HUDEP-2 (cell line): ENCODE measurements around the gene CACNB4.
A peak's percentile ranks its signal among the peaks of the same experiment; 100 is the strongest.
"Not testable (repeated sequence)": the region's sequence is repeated elsewhere in the genome, so short reads cannot be mapped to it uniquely, and the experiment has no call there.

Experiments
- DNase-seq, 76 experiments: peaks; one replicate each; lab custom pipeline; 2025; ENCODE audit not compliant: unreplicated experiment in 76 of 76; lab: John Stamatoyannopoulos, UW

Gene CACNB4

GRCh38 chr2:151802315-151802714, 296.5 kb downstream of the CACNB4 start:
- no peak for DNase-seq

GRCh38 chr2:151799886-151800292, 299.0 kb downstream of the CACNB4 start:
- DNase-seq: peak in 19 of 76 experiments; percentile 8 to 57 (median 27)

- no peak for DNase-seq
Measured at GRCh38 chr2:151796774-151797173, 302.1 kb downstream of the CACNB4 start.

- no peak for DNase-seq
Measured at GRCh38 chr2:151795646-151796240, 303.1 kb downstream of the CACNB4 start.

- DNase-seq: not testable (repeated sequence)
Measured at GRCh38 chr2:151794422-151794821, 304.4 kb downstream of the CACNB4 start.

- no peak for DNase-seq
Measured at GRCh38 chr2:151793123-151793522, 305.7 kb downstream of the CACNB4 start.

GRCh38 chr2:151792589-151792988, 306.3 kb downstream of the CACNB4 start:
- DNase-seq: peak in 2 of 76 experiments; percentile 4 to 6

GRCh38 chr2:151791545-151791944, 307.3 kb downstream of the CACNB4 start:
- DNase-seq: no peak

- no peak for DNase-seq
Measured at GRCh38 chr2:151790689-151791088, 308.2 kb downstream of the CACNB4 start.

GRCh38 chr2:151789055-151789834, 309.6 kb downstream of the CACNB4 start:
- peak in 39 of 76 experiments; percentile 3 to 76 (median 47) for DNase-seq

GRCh38 chr2:151786483-151786882, 312.4 kb downstream of the CACNB4 start:
- no peak for DNase-seq

GRCh38 chr2:151786077-151786476, 312.8 kb downstream of the CACNB4 start:
- DNase-seq: no peak

GRCh38 chr2:151783133-151783520, 315.7 kb downstream of the CACNB4 start:
- DNase-seq: no peak
